DOHH2 (cell line): Measurements from ENCODE around the gene FAM107B.

Experiments
- EZH2phosphoT487 ChIP-seq: fragments of 200-600 bp; sonication (generic); IDR thresholded peaks from 2 replicates; pipeline ENCODE4 v1.6.1; 2017; ENCODE audit warnings: borderline replicate concordance, mild to moderate bottlenecking, antibody characterized with exemption, low read length, moderate library complexity, mixed read lengths
- TF ChIP-seq, protein P1 (sequence below): fragments of 200-600 bp; sonication (generic); IDR thresholded peaks from one replicate; pipeline ENCODE4 v1.5.1; 2014; ENCODE audit warnings: antibody characterized with exemption, mild to moderate bottlenecking, low read depth, low read length; ENCODE audit not compliant: poor library complexity, severe bottlenecking

DNA sequence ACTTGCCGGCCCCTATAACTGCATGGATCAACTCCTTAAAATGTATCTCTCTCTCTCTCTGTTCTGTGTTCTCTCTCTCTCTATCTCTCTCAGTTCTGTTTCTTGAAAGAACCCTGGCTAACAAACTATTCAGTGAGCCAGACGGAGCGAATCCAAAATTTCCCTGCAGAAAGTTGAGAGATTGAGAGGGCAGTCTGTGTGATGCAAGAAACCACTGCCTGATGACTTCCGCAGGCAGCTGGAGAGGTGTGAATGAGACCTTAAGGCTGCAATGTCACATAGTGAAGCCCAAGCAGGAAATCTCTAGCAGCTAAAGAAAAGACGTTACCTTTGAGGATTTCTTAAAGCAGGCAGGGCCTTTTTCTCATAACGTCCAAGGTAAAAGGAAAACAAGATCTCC, 17.3 kb downstream of the FAM107B start:
- TF ChIP-seq, protein P1, sequence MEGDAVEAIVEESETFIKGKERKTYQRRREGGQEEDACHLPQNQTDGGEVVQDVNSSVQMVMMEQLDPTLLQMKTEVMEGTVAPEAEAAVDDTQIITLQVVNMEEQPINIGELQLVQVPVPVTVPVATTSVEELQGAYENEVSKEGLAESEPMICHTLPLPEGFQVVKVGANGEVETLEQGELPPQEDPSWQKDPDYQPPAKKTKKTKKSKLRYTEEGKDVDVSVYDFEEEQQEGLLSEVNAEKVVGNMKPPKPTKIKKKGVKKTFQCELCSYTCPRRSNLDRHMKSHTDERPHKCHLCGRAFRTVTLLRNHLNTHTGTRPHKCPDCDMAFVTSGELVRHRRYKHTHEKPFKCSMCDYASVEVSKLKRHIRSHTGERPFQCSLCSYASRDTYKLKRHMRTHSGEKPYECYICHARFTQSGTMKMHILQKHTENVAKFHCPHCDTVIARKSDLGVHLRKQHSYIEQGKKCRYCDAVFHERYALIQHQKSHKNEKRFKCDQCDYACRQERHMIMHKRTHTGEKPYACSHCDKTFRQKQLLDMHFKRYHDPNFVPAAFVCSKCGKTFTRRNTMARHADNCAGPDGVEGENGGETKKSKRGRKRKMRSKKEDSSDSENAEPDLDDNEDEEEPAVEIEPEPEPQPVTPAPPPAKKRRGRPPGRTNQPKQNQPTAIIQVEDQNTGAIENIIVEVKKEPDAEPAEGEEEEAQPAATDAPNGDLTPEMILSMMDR, result no peak
- no peak for TF ChIP-seq EZH2phosphoT487
